H9 (cell line): ENCODE measurements around the gene CAMK2G. TPM values are rescaled to one million over a fixed set of nuclear protein-coding genes. Genes with fewer than 3 reads are reported as not detected.
A peak's percentile ranks its signal among the peaks of the same experiment; 100 is the strongest.

ENCODE experiments used
- DNase-seq: peaks from one replicate; pipeline ENCODE4 v3.0.0-alpha.2; 2017
- H2AFZ ChIP-seq: one replicate; pipeline ENCODE4 v1.6.1; 2013; ENCODE audit warnings: mild to moderate bottlenecking, low read length, control low read depth, moderate library complexity
- H2AK5ac ChIP-seq: 2 replicates; pipeline ENCODE4 v1.6.1; 2013; ENCODE audit warnings: low read length, control low read depth, mixed read lengths; ENCODE audit not compliant: insufficient read length
- H2BK120ac ChIP-seq: one replicate; pipeline ENCODE4 v1.6.1; 2013; ENCODE audit warnings: low read depth, mild to moderate bottlenecking, low read length, control low read depth, inconsistent platforms; ENCODE audit not compliant: poor library complexity, severe bottlenecking
- H2BK12ac ChIP-seq: 2 replicates; pipeline ENCODE4 v1.6.1; 2013; ENCODE audit warnings: low read length, control low read depth, mixed read lengths, low read depth; ENCODE audit not compliant: insufficient read length
- H2BK15ac ChIP-seq: 2 replicates; pipeline ENCODE4 v1.6.1; 2013; ENCODE audit warnings: low read depth, low read length, control low read depth
- H2BK20ac ChIP-seq: one replicate; pipeline ENCODE4 v1.6.1; 2013; ENCODE audit warnings: low read depth, mild to moderate bottlenecking, low read length, control low read depth, inconsistent platforms; ENCODE audit not compliant: poor library complexity, severe bottlenecking
- H2BK5ac ChIP-seq: 2 replicates; pipeline ENCODE4 v1.6.1; 2013; ENCODE audit warnings: low read length, control low read depth, mixed read lengths; ENCODE audit not compliant: insufficient read length
- H3K14ac ChIP-seq: 2 replicates; pipeline ENCODE4 v1.6.1; 2013; ENCODE audit warnings: low read length, control low read depth; ENCODE audit not compliant: insufficient read depth
- H3K18ac ChIP-seq: 2 replicates; pipeline ENCODE4 v1.6.1; 2013; ENCODE audit warnings: low read depth, mild to moderate bottlenecking, mixed read lengths, low read length, control low read depth; ENCODE audit not compliant: insufficient read length
- H3K23ac ChIP-seq: 2 replicates; pipeline ENCODE4 v1.6.1; 2013; ENCODE audit warnings: low read length, control low read depth, mixed read lengths, low read depth; ENCODE audit not compliant: insufficient read length
- H3K23me2 ChIP-seq: 2 replicates; pipeline ENCODE4 v1.6.1; 2013; ENCODE audit warnings: low read depth, mild to moderate bottlenecking, mixed read lengths, low read length, control low read depth; ENCODE audit not compliant: insufficient read length, poor library complexity, severe bottlenecking
- H3K27ac ChIP-seq: 2 replicates; pipeline ENCODE4 v1.5.1; 2013; ENCODE audit warnings: low read length, control low read depth, mixed read lengths, low read depth; ENCODE audit not compliant: insufficient read length
- H3K27me3 ChIP-seq: 2 replicates; pipeline ENCODE4 v1.6.1; 2013; ENCODE audit warnings: low read length, control low read depth, inconsistent platforms; ENCODE audit not compliant: insufficient read depth
- H3K4ac ChIP-seq: 2 replicates; pipeline ENCODE4 v1.6.1; 2013; ENCODE audit warnings: low read depth, mild to moderate bottlenecking, control low read depth, inconsistent platforms, low read length, moderate library complexity
- H3K4me1 ChIP-seq: 2 replicates; pipeline ENCODE4 v1.6.1; 2013; ENCODE audit warnings: low read length, control low read depth, inconsistent platforms; ENCODE audit not compliant: insufficient read depth
- H3K4me2 ChIP-seq: 2 replicates; pipeline ENCODE4 v1.6.1; 2013; ENCODE audit warnings: low read length, control low read depth, mixed read lengths; ENCODE audit not compliant: insufficient read length, insufficient read depth
- H3K56ac ChIP-seq: 2 replicates; pipeline ENCODE4 v1.6.1; 2013; ENCODE audit warnings: low read depth, mild to moderate bottlenecking, mixed read lengths, low read length, control low read depth; ENCODE audit not compliant: insufficient read length
- H3K79me1 ChIP-seq: 2 replicates; pipeline ENCODE4 v1.6.1; 2013; ENCODE audit warnings: low read depth, mild to moderate bottlenecking, moderate library complexity, low read length, control low read depth, inconsistent platforms; ENCODE audit not compliant: insufficient read depth, poor library complexity, severe bottlenecking
- H3K79me2 ChIP-seq: 2 replicates; pipeline ENCODE4 v1.6.1; 2013; ENCODE audit warnings: low read length, control low read depth, inconsistent platforms; ENCODE audit not compliant: insufficient read depth
- H3K9ac ChIP-seq: 2 replicates; pipeline ENCODE4 v1.6.1; 2013; ENCODE audit warnings: low read length, control low read depth, mixed read lengths; ENCODE audit not compliant: insufficient read length; ENCODE audit errors: extremely low read depth
- H3K9me3 ChIP-seq: one replicate; pipeline ENCODE4 v1.6.1; 2013; ENCODE audit warnings: low read depth, low read length, inconsistent platforms; ENCODE audit not compliant: control insufficient read depth
- H3T11ph ChIP-seq: one replicate; pipeline ENCODE4 v1.6.1; 2013; ENCODE audit warnings: mild to moderate bottlenecking, low read length, control low read depth, inconsistent platforms
- H4K20me1 ChIP-seq: one replicate; pipeline ENCODE4 v1.6.1; 2013; ENCODE audit not compliant: control insufficient read depth, insufficient read length, insufficient read depth
- H4K5ac ChIP-seq: 2 replicates; pipeline ENCODE4 v1.6.1; 2013; ENCODE audit warnings: low read depth, mild to moderate bottlenecking, mixed read lengths, low read length, control low read depth; ENCODE audit not compliant: insufficient read length
- H4K8ac ChIP-seq: replicated peaks from 2 replicates; pipeline ENCODE4 v1.6.1; 2013; ENCODE audit warnings: low read length, control low read depth, mixed read lengths, low read depth; ENCODE audit not compliant: insufficient read length
- H4K91ac ChIP-seq: 2 replicates; pipeline ENCODE4 v1.6.1; 2013; ENCODE audit warnings: low read depth, mild to moderate bottlenecking, moderate library complexity, mixed read lengths, low read length, control low read depth; ENCODE audit not compliant: insufficient read length
- H3K27ac Mint-ChIP-seq, 3 experiments: 2 replicates in 2 of 3; 3 replicates in 1 of 3; pipeline ENCODE4 v1.8.0; 2020 to 2021; ENCODE audit warnings: mixed read lengths in 3 of 3, mild to moderate bottlenecking in 1 of 3, moderate library complexity in 1 of 3
- H3K27me3 Mint-ChIP-seq: 2 replicates; pipeline ENCODE4 v1.8.0; 2021; ENCODE audit warnings: low read depth, mild to moderate bottlenecking, moderate library complexity, mixed read lengths
- H3K36me3 Mint-ChIP-seq, 3 experiments: 2 replicates in 2 of 3; 3 replicates in 1 of 3; pipeline ENCODE4 v1.8.0; 2020 to 2021; ENCODE audit warnings: low read depth in 3 of 3, mixed read lengths in 3 of 3; ENCODE audit not compliant: insufficient read depth in 1 of 3
- H3K4me1 Mint-ChIP-seq, 2 experiments: 2 replicates each; pipeline ENCODE4 v1.8.0; 2020; ENCODE audit warnings: mixed read lengths in 2 of 2
- H3K4me3 Mint-ChIP-seq, 2 experiments: 2 replicates in 1 of 2; 3 replicates in 1 of 2; pipeline ENCODE4 v1.8.0; 2020 to 2021; ENCODE audit warnings: mild to moderate bottlenecking in 2 of 2, mixed read lengths in 2 of 2, moderate library complexity in 1 of 2
- H3K9me3 Mint-ChIP-seq, 2 experiments: 2 replicates in 1 of 2; 3 replicates in 1 of 2; pipeline ENCODE4 v1.8.0; 2020; ENCODE audit warnings: mild to moderate bottlenecking in 2 of 2, mixed read lengths in 2 of 2, moderate library complexity in 1 of 2
- WGBS: extraction: QIAGEN DNeasy Blood & Tissue Kit; methylation state at CpG from one replicate; pipeline ENCODE4 v1.1.7; 2013; ENCODE audit warnings: missing lambda C conversion rate, low lambda C conversion rate, mixed read lengths; ENCODE audit not compliant: insufficient read length; ENCODE audit errors: extremely low coverage; 5-methylcytosine and 5-hydroxymethylcytosine counted together
- total RNA-seq: library from RNA; stranded (reverse); gene quantifications from 2 replicates; pipeline ENCODE4 v1.2.1, GENCODE V29; 2021
- TF ChIP-seq, protein P1 (sequence below): fragments of 200-600 bp; sonication (generic); conservative IDR thresholded peaks from 3 replicates; pipeline ENCODE4 v1.8.0; 2021; ENCODE audit warnings: antibody characterized with exemption, mild to moderate bottlenecking

Gene CAMK2G
- total RNA-seq, 1 experiment from 2014 or later = 31.8 TPM

- Histone ChIP-seq H3K79me1 (no peaks in the 10 kb centered on the region), H3K4ac (no peak overlapping the region), H3K4me1 (no peaks in the 10 kb centered on the region; the same call in 1 of the 2 replicates), H2BK12ac (no peak overlapping the region), H3K23ac (no peak overlapping the region), H3K9ac (no peak overlapping the region), H2BK20ac (no peak overlapping the region), H3K18ac (no peak overlapping the region), H3T11ph (no peak overlapping the region), H3K27ac (no peak overlapping the region), H4K8ac (no peak overlapping the region), H3K4me2 (no peak overlapping the region), H3K79me2 (no peaks in the 10 kb centered on the region; the same call in 1 of the 2 replicates), H3K23me2 (no peaks in the 10 kb centered on the region), H3K27me3 (no peaks in the 10 kb centered on the region), H2BK5ac (no peak overlapping the region), H3K56ac (no peak overlapping the region), H3K9me3 (no peaks in the 10 kb centered on the region), H2AFZ (no peak overlapping the region), H4K20me1 (no peaks in the 10 kb centered on the region), H3K14ac (no peak overlapping the region), H2AK5ac (no peak overlapping the region), H4K5ac (no peak overlapping the region), H2BK15ac (no peak overlapping the region), H2BK120ac (no peak overlapping the region), H4K91ac (no peak overlapping the region)
- 0 out of 7 replicates have a peak overlapping the region, but pooled peaks of 1 of the 3 experiments have one; percentile 34 for H3K27ac Mint-ChIP-seq
- no peaks in the 10 kb centered on the region for H3K9me3 Mint-ChIP-seq
- TF ChIP-seq, protein P1, sequence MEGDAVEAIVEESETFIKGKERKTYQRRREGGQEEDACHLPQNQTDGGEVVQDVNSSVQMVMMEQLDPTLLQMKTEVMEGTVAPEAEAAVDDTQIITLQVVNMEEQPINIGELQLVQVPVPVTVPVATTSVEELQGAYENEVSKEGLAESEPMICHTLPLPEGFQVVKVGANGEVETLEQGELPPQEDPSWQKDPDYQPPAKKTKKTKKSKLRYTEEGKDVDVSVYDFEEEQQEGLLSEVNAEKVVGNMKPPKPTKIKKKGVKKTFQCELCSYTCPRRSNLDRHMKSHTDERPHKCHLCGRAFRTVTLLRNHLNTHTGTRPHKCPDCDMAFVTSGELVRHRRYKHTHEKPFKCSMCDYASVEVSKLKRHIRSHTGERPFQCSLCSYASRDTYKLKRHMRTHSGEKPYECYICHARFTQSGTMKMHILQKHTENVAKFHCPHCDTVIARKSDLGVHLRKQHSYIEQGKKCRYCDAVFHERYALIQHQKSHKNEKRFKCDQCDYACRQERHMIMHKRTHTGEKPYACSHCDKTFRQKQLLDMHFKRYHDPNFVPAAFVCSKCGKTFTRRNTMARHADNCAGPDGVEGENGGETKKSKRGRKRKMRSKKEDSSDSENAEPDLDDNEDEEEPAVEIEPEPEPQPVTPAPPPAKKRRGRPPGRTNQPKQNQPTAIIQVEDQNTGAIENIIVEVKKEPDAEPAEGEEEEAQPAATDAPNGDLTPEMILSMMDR = no peak
- no peaks in the 10 kb centered on the region for H3K27me3 Mint-ChIP-seq
- DNase-seq = no peak
- no CpG with 5 or more reads among the region's 8 CpGs for WGBS
- H3K36me3 Mint-ChIP-seq = peaks cover 20 to 50% (median 35%) of the 10 kb centered on the region in 3 experiments; a peak in 6 of 7 replicates
- H3K4me1 Mint-ChIP-seq = peaks cover 12 to 17% of the 10 kb centered on the region in 2 experiments
- no peak overlapping the region for H3K4me3 Mint-ChIP-seq
Observed at GRCh38 chr10:73862011-73862410, 12.3 kb downstream of the CAMK2G start.
